ENCODE results near the gene SMYD3.

DNA sequence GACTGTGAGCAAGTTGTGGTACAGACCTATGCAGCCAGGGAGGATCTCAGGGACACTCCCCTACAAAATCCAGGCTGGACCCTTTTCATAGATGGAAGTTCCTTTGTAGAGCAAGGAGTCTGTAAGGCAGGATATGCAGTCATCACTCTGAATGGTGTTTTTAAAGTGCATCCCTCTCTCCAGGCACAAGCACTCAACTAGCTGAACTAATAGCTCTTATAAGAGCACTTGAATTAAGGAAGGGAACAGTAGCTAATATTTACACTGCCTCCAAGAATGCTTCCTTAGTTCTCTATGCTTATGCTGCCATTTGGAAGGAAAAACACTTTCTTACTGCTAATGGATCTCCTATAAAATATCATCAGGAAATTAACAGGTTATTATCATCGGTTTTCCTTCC lies 27.0 kb upstream of the SMYD3 start:
- TF ChIP-seq, protein P1, sequence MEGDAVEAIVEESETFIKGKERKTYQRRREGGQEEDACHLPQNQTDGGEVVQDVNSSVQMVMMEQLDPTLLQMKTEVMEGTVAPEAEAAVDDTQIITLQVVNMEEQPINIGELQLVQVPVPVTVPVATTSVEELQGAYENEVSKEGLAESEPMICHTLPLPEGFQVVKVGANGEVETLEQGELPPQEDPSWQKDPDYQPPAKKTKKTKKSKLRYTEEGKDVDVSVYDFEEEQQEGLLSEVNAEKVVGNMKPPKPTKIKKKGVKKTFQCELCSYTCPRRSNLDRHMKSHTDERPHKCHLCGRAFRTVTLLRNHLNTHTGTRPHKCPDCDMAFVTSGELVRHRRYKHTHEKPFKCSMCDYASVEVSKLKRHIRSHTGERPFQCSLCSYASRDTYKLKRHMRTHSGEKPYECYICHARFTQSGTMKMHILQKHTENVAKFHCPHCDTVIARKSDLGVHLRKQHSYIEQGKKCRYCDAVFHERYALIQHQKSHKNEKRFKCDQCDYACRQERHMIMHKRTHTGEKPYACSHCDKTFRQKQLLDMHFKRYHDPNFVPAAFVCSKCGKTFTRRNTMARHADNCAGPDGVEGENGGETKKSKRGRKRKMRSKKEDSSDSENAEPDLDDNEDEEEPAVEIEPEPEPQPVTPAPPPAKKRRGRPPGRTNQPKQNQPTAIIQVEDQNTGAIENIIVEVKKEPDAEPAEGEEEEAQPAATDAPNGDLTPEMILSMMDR (conservative IDR thresholded peaks at IDR 0.05; ENCODE audit: low read length): no peak
- TF ChIP-seq EZH2phosphoT487 (IDR thresholded peaks at IDR 0.05; ENCODE audit: borderline replicate concordance): no peak

Measured in Loucy (cell line).